HTERT RPE-1 (cell line): ENCODE results near the gene SREBF1.

Experiments
- in situ Hi-C: fragments of 300-500 bp; cut with MboI; formaldehyde crosslinking; loops from 4 replicates; pipeline ENCODE4 v1.14.3; 2020; ENCODE audit warnings: low sequenced_read_pairs

SREBF1 gene

GRCh38 chr17:17766077-17766743, 70.6 kb downstream of the SREBF1 start:
- in situ Hi-C loops, result no loop called here

- in situ Hi-C loops, result no loop called here
These were observed 71.3 kb downstream of the SREBF1 start for GRCh38 chr17:17765359-17766076.

- in situ Hi-C loops, result no loop called here
These were observed 73.1 kb downstream of the SREBF1 start for GRCh38 chr17:17763734-17764133.

GRCh38 chr17:17763136-17763535, 73.7 kb downstream of the SREBF1 start:
- in situ Hi-C loops, result no loop called here

GRCh38 chr17:17762744-17763105, 74.1 kb downstream of the SREBF1 start:
- in situ Hi-C loops, result no loop called here
